ENCODE data around the gene ACOT9. TPM values are rescaled to one million over a fixed set of nuclear protein-coding genes. Genes with fewer than 3 reads are reported as not detected.

ACOT9 gene
- total RNA-seq (26.9 and 38.5 TPM in 2 replicates), polyA plus RNA-seq (35.9 and 47.6 TPM in 2 replicates)

- peak within 1 kb of the TSS; percentile 5 for H2AFZ ChIP-seq
Measured at GRCh38 chrX:23742697-23743622, at the start of gene ACOT9. Gene ACOT9 (minus strand): TSS chrX:23743276. CDS start chrX:23743144, 132 bp downstream.

GRCh38 chrX:23790155-23790497, 47.0 kb upstream of the ACOT9 start:
- DNase-seq (ENCODE audit: low spot score): peak; percentile 17
- peaks cover 4% of the 10 kb centered on the region for H4K20me1 ChIP-seq (ENCODE audit: insufficient read depth, poor library complexity, severe bottlenecking)
- WGBS (ENCODE audit: low lambda C conversion rate, missing lambda C conversion rate): 70% methylated on average over 11 of the region's 11 CpGs
- no peaks in the 10 kb centered on the region for H3K36me3 ChIP-seq (replicated peaks; ENCODE audit: insufficient read depth, low read depth)
- no peak overlapping the region for H3K4me2 ChIP-seq
- no peaks in the 10 kb centered on the region for H3K27me3 ChIP-seq
- peak overlapping the region; percentile 85 for H3K27ac ChIP-seq
- H3K4me3 ChIP-seq: no peak overlapping the region
- peaks cover 7% of the 10 kb centered on the region for H3K79me2 ChIP-seq
- H3K9me3 ChIP-seq (ENCODE audit: low read depth): no peaks in the 10 kb centered on the region
- no peak for TF ChIP-seq EZH2phosphoT487 (IDR thresholded peaks at IDR 0.05; ENCODE audit: low read depth, severe bottlenecking, unreplicated experiment)
- no peak for TF ChIP-seq CTCF (IDR thresholded peaks at IDR 0.05; ENCODE audit: poor library complexity)
- no peak for TF ChIP-seq EZH2 (IDR thresholded peaks at IDR 0.05; ENCODE audit: borderline replicate concordance)
- H3K9me2 ChIP-seq (replicated peaks; ENCODE audit: insufficient read depth): no peaks in the 10 kb centered on the region
- no peak overlapping the region for H2AFZ ChIP-seq
- H3K4me1 ChIP-seq (ENCODE audit: insufficient read depth): peaks cover 4% of the 10 kb centered on the region

More at GRCh38 chrX:23742697-23743622, at the start of gene ACOT9:
- no peaks in the 10 kb centered on the region for H3K27me3 ChIP-seq
- peak within 1 kb of the TSS; percentile 37 for H3K4me3 ChIP-seq
- TF ChIP-seq EZH2 (IDR thresholded peaks at IDR 0.05; ENCODE audit: borderline replicate concordance) (no peak), CTCF (IDR thresholded peaks at IDR 0.05; ENCODE audit: poor library complexity) (no peak), EZH2phosphoT487 (IDR thresholded peaks at IDR 0.05; ENCODE audit: low read depth, severe bottlenecking, unreplicated experiment) (no peak)
- H3K9me3 ChIP-seq (ENCODE audit: low read depth): no peaks in the 10 kb centered on the region
- peaks cover 33% of the 10 kb centered on the region for H3K79me2 ChIP-seq
- H3K4me2 ChIP-seq: peak within 1 kb of the TSS; percentile 68
- WGBS (ENCODE audit: low lambda C conversion rate, missing lambda C conversion rate): 36% methylated on average over 70 of the region's 73 CpGs
- H3K9me2 ChIP-seq (replicated peaks; ENCODE audit: insufficient read depth): no peaks in the 10 kb centered on the region
- peak within 1 kb of the TSS; percentile 92 for H3K27ac ChIP-seq
- no peaks in the 10 kb centered on the region for H3K36me3 ChIP-seq (replicated peaks; ENCODE audit: insufficient read depth, low read depth)
- peaks cover 4% of the 10 kb centered on the region for H4K20me1 ChIP-seq (ENCODE audit: insufficient read depth, poor library complexity, severe bottlenecking)
- DNase-seq (ENCODE audit: low spot score): peak; percentile 93
- no peaks in the 10 kb centered on the region for H3K4me1 ChIP-seq (ENCODE audit: insufficient read depth)

GRCh38 chrX:23789386-23790154, 46.5 kb upstream of the ACOT9 start:
- Histone ChIP-seq H3K4me3 (no peak overlapping the region), H3K4me1 (ENCODE audit: insufficient read depth) (peaks cover 4% of the 10 kb centered on the region), H3K27ac (peak overlapping the region; percentile 85), H3K79me2 (peaks cover 13% of the 10 kb centered on the region), H3K9me3 (ENCODE audit: low read depth) (no peaks in the 10 kb centered on the region), H3K4me2 (no peak overlapping the region), H3K36me3 (replicated peaks; ENCODE audit: insufficient read depth, low read depth) (no peaks in the 10 kb centered on the region), H3K27me3 (no peaks in the 10 kb centered on the region), H2AFZ (no peak overlapping the region), H3K9me2 (replicated peaks; ENCODE audit: insufficient read depth) (no peaks in the 10 kb centered on the region), H4K20me1 (ENCODE audit: insufficient read depth, poor library complexity, severe bottlenecking) (peaks cover 8% of the 10 kb centered on the region)
- DNase-seq (ENCODE audit: low spot score): no peak
- 90% methylated on average over 8 of the region's 8 CpGs for WGBS (ENCODE audit: low lambda C conversion rate, missing lambda C conversion rate)
- no peak for TF ChIP-seq CTCF (IDR thresholded peaks at IDR 0.05; ENCODE audit: poor library complexity)
- no peak for TF ChIP-seq EZH2 (IDR thresholded peaks at IDR 0.05; ENCODE audit: borderline replicate concordance)
- no peak for TF ChIP-seq EZH2phosphoT487 (IDR thresholded peaks at IDR 0.05; ENCODE audit: low read depth, severe bottlenecking, unreplicated experiment)
